Activated CD4-positive, alpha-beta T cell treated with anti-CD3 and anti-CD28 coated beads for 24 hours (primary cell): ENCODE data around the gene RAD54L2.
"Not testable (repeated sequence)": the region's sequence is repeated elsewhere in the genome, so short reads cannot be mapped to it uniquely, and the experiment has no call there.

ENCODE experiments used
- DNase-seq, 2 donors: peaks; one replicate each; pipeline ENCODE4 v3.0.0-alpha.2; 2020; ENCODE audit warnings: low read depth in 2 of 2

The RAD54L2 gene

GRCh38 chr3:51538459-51539290 lies at the start of gene RAD54L2:
Gene RAD54L2 (plus strand): TSS chr3:51538719. CDS start chr3:51590421, 51,702 bp downstream.
- peak; percentile 68 to 72 for DNase-seq

GRCh38 chr3:51498876-51499738 lies 39.4 kb upstream of the RAD54L2 start:
- DNase-seq, result peak; percentile 78 to 86

DNA sequence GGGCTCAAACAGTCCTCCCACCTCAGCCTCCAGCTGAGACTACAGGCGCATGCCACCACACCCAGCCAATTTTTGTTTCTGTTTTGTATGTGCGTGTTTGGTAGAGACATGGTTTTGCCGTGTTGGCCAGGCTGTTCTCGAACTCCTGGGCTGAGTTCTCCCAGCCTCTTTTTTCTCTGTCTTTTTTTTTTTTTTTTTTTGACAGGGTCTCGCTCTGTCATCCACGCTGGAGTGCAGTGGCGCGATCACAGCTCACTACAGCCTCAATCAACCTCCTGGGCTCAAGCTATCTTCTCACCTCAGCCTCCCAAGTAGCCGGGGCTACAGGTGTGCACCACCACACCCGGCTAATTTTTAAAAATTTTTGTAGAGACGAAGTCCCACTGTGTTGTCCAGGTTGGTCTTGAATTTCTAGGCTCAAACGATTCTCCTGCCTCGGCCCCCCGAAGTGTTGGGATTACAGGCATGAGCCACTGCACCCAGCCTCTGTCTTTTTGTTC lies 37.8 kb upstream of the RAD54L2 start:
- DNase-seq, result no peak

GRCh38 chr3:51501833-51502561 lies 36.5 kb upstream of the RAD54L2 start:
- peak; percentile 72 to 77 for DNase-seq

DNA sequence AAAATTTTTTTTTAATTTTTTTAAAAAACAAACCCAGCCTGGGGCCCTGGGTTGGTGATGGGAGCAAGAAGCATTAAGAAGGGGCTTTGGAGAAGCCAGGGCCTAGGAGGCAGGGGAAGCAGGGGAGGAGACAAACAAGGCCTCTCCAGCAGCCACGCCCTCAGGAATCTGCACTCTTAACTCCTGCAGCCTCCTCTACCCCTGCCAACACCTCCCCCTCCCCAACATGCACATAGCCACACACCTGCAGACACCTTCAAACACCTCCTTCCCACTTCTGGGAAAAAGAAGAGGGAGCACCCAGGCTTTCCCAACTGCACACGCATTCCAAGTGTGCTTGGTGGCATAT lies 36.0 kb upstream of the RAD54L2 start:
- no peak for DNase-seq

- no peak for DNase-seq
These were observed 35.5 kb upstream of the RAD54L2 start for GRCh38 chr3:51503007-51503406.

GRCh38 chr3:51508255-51508654 lies 30.3 kb upstream of the RAD54L2 start:
- no peak for DNase-seq

DNA sequence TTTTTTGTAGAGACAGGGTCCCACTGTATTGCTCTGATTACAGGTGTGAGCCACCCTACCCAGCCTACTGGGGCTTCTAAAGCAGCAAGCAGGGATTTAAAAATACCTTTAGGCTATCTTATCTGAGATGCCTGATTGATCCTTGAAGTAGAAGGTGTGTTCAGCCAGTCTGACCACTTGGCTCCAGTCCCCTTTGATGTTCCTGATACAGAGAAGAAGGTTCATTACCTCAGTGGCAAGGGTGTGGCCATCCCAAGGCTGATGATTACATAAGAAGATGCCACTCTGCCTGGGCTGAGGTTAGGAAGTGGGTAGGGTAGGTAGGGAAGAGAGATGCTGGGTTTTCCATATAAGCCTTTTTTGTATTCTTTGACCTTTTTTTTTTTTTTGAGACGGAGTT lies 27.5 kb upstream of the RAD54L2 start:
- no peak for DNase-seq

DNA sequence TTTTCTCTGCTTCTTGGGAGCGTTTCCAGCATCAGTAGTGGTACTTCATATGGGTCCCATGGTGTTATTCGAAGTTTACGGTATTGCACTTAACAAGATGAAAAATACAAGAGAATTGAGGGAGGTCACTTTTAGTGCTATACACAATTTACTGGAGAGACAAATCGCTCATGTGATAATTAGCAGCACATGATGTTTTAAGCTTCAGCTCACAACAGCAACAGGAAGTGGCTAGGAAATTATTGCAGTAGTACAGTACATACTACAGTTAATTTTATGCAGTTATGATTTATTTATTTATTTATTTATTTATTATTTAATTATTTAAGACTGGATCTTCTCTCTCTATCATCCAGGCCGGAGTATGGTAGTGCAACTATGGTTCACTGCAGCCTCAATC lies 24.3 kb upstream of the RAD54L2 start:
- DNase-seq, result no peak

- DNase-seq, result no peak
These were observed 18.7 kb upstream of the RAD54L2 start for GRCh38 chr3:51519848-51520247.

GRCh38 chr3:51520906-51521730 lies 17.4 kb upstream of the RAD54L2 start:
- not testable (repeated sequence) for DNase-seq

- no peak for DNase-seq
These were observed 16.1 kb upstream of the RAD54L2 start for GRCh38 chr3:51522273-51522962.

DNA sequence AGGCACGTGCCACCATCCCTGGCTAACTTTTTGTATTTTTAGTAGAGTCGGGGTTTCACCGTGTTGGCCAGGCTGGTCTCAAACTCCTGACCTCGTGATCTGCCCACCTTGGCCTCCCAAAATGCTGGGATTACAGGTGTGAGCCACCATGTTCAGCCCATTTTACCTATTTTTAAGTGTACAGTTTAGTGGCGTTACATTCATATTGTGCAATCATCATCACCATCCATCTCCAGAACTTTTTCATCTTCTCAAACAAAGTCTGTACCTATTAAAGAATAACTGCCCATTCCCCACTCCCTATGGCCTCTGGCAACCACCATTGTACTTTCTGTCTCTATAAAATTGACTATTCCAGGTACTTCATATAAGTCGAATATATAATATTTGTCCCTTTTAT lies 13.6 kb upstream of the RAD54L2 start:
- DNase-seq, result not testable (repeated sequence)

DNA sequence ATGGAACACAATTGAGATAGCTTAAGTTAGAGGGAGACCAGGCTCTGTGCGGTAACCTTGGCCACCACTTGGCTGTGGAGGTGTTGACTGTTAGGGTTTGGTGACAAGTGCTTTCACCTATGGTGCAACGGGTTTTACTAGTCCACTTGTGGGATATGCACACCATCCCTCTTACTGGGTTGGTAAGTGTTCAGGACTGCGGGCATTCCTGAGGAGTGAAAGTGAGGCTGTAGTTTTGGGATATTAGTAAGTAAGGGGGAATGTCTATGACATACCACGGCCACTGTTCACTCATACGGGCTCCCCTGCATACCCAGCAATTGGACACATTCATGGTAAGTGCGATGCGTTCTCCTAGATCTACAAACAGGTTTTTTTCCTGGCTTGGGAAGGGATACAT lies 8.0 kb upstream of the RAD54L2 start:
- DNase-seq, result no peak

GRCh38 chr3:51535146-51536019 lies 3.1 kb upstream of the RAD54L2 start:
- DNase-seq, result no peak

GRCh38 chr3:51537631-51538030 lies 888 bp upstream of the RAD54L2 start:
- not testable (repeated sequence) for DNase-seq

DNA sequence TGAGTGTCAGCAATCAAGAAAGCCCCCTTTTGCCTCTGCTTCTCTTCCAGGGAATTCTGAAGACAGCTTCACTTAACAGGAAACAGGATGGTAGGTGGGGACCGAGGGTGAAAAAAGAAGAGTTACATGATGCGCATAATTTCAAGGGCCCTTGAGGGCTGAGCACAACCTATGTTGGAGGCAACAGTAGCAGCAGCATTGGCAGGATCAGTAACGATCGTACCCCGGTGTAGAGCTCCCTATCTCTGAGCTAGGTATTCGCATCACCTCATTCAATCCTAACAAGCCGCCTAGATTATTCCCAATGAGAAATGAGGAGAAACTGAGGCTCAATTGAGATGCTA lies 432 bp upstream of the RAD54L2 start:
- no peak for DNase-seq

DNA sequence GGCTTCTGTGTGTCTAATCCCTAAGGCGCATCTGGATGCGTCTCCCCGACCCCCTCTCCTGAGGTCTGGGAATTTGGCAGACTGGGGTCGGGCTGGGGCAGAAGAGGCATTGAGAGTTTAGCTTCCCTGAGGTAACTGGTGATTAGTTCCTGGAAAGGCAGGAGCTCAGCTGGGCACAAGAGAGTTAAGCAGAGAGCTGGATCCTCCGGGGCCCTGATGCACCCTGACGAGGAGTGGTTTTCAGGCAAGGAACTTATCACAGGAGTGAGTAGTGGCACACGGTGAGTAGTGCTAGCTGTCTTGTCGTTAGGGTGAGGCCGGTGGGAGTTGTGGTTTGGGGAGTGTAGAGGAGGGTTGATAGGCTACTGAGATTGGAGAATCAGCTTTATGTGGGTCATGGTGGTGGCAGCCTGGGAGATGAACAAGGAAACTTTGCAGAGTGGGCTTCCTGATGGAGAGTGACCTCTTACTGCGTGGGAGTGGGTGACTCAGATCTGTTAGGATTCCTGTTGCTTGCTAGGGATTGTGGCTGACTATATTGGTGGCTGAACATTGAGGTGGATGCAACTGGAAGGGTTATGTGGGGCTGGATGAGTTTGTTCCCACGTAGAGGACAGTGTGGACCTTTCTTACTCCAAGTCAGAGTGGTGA lies 897 bp downstream of the RAD54L2 start:
- DNase-seq, result peak; percentile 18 to 31

GRCh38 chr3:51542596-51542995 lies 4.1 kb downstream of the RAD54L2 start:
- not testable (repeated sequence) for DNase-seq
